Skeletal muscle satellite cell (primary cell): ENCODE measurements around the gene LKAAEAR1.

Source experiments
- H3K27me3 ChIP-seq: 2 replicates; pipeline ENCODE4 v1.7.0; 2013; ENCODE audit warnings: low read length; ENCODE audit not compliant: control insufficient read depth, insufficient read depth
- H3K36me3 ChIP-seq: 2 replicates; pipeline ENCODE4 v1.7.0; 2013; ENCODE audit warnings: mild to moderate bottlenecking, control low read depth, low read length; ENCODE audit not compliant: insufficient read depth
- H3K4me1 ChIP-seq: 2 replicates; pipeline ENCODE4 v1.7.0; 2013; ENCODE audit warnings: low read length; ENCODE audit not compliant: control insufficient read depth, insufficient read depth
- H3K4me2 ChIP-seq: 2 replicates; pipeline ENCODE4 v1.7.0; 2013; ENCODE audit warnings: mild to moderate bottlenecking, low read length
- H3K4me3 ChIP-seq: 2 replicates; pipeline ENCODE4 v1.7.0; 2013; ENCODE audit warnings: low read length
- H3K9ac ChIP-seq: 2 replicates; pipeline ENCODE4 v1.7.0; 2013; ENCODE audit warnings: mild to moderate bottlenecking, low read depth, low read length, moderate library complexity
- H3K9me3 ChIP-seq: replicated peaks from 2 replicates; pipeline ENCODE4 v1.7.0; 2013; ENCODE audit warnings: mild to moderate bottlenecking, control low read depth, low read length

LKAAEAR1 gene

DNA sequence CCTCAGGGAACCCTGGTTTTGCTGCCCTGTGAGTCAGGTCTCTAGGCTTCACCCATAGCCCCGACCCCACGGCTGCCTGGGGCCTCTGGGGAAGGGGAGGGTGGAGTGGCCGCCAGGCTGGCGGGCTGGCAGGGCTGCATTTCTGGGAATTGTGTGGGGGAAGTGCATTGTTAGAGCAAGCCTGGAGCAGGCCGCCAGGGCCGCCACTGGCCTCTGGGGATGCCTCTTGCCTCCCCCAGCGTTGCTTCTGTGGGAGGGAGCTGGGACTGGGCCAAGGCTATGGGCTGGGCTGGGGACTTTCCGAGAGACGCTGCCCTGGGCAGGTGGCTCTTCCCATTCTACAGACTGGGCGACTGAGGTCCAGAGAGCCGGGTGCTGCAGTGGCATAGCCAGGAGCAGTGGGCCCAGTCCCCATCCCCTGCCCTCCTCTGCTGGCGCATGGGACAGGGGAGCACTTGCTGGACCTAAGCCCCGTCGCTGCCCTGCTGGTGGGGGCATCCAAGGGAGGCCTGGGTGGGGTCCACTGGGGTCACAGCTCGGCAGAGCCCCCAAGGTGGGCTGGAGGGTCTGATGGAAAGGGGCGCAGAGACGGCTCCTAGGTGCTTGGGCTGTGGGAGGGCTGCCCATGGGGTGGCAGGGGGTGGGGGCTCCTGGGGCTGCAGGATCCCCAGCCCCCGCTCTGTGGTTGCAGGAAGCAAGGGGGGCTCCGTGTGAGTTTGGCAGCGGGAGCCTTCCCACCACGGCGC, 28.1 kb downstream of the LKAAEAR1 start:
- Histone ChIP-seq H3K27me3 (peaks cover 21% of the 10 kb centered on the region), H3K4me3 (no peak overlapping the region), H3K4me1 (peaks cover 7% of the 10 kb centered on the region), H3K36me3 (no peaks in the 10 kb centered on the region), H3K4me2 (no peak overlapping the region), H3K9me3 (no peaks in the 10 kb centered on the region), H3K9ac (no peak overlapping the region)

DNA sequence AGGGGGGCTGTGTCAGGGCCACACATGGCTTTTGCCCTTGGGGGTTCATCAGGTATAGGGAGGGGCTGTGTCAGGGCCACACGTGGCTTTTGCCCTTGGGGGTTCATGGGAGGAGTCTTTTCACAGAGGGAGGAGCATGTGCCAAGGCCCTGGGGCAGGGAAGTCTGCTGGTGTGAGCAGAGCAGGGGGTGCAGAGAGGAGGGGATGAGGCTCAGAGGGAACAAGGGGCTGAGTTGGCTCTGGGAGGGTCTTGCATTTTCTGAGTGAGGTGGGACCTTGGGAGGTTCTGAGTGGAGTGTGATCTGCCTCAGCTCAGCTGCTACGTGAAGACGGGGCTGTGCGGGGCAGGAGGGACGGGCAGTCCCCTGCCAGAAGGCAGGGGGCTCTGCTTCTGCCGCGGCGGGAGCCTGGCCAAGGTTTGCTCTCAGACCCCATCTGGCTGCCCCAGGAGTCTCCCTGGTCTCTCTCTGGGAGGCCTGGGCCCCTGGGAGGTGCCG, 28.8 kb downstream of the LKAAEAR1 start:
- Histone ChIP-seq H3K9ac (no peak overlapping the region), H3K4me3 (no peak overlapping the region), H3K4me1 (peaks cover 7% of the 10 kb centered on the region), H3K9me3 (no peaks in the 10 kb centered on the region), H3K27me3 (peaks cover 27% of the 10 kb centered on the region), H3K4me2 (no peak overlapping the region), H3K36me3 (no peaks in the 10 kb centered on the region)

DNA sequence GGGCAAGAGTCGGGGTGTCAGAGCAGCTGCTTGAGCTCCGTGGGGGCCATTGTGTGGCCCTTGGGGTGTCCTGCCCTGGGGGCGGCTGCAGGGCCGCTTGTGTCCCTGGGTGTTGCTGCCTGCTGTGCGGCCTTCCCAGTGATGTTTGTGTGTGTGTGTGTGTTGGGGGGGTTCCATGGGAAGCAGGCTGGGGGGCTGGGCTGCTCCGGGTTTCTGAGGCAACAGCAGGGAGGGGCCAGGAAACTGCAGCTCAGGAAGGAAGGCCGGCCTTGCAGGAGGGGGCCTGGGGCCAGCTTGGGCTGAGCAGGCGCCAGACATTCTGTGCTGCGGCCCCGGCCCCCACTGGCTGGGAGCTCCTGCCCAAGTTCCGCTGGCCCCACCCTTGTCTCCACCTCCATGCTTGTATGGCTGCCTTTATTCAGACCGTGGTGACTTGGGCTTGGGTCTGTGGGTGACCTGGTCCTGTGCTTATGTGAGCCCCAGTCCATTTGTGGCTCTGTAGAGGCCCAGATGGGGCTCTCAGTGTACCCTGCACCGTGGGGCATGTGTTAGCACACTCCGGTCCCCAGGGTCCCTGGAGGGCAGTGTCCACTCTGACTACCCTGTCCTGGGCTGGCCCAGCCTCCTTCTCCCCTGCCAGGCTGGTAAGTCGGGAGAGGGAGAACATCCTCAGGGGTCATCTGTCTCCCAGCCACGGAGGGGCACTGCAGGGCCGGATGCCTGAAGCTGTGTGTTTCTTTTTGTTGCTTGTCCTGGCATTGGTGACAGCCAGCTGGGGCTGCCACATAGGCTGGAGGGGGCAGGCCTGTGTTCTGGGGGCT, 30.1 kb downstream of the LKAAEAR1 start:
- no peak overlapping the region for H3K9ac ChIP-seq
- H3K36me3 ChIP-seq = no peaks in the 10 kb centered on the region
- H3K9me3 ChIP-seq = no peaks in the 10 kb centered on the region
- H3K4me2 ChIP-seq = no peak overlapping the region
- peaks cover 35% of the 10 kb centered on the region for H3K27me3 ChIP-seq
- H3K4me3 ChIP-seq = no peak overlapping the region
- H3K4me1 ChIP-seq = peaks cover 7% of the 10 kb centered on the region

DNA sequence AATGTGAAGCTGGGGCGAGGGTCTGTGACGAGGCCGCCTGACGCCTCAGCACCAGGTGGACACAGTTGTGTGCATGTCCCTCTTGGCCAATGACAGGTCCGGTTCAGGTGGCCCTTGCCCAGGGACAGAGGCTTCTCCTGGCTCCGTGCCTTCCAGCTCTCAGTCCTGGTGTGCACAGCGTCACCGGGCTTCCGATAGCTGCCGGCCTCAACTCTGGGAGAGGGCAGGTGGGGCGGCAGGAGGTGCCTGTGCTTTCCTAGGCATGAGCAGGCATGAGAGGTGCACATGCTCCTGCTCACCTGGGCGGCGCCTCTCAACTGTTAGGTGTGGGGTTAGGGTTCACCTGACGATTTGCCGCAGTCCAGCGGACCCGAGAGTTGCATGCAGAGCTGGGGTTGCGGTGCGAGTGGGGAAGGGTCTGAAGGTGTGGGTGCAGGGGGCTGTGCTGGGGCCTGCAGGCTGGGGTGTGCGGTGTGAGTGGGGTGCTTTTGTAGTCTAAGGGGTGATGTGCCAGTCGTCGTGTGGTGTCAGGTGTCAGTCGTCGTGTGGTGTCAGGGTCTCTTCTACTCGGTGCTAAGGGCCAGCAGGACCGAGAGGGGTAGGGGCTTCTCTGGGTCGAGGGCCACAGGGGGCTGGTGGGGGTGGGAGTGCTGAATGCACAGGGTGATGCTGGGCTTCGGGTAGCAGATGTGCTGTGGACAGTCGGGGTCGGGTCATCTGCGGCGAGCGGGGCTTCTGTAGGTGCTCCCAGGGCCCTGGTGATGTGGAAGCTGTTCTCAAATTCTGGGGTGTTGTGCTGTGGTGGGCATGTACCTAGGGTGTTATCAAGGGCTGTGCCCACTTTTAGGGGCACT, 31.0 kb downstream of the LKAAEAR1 start:
- peaks cover 3% of the 10 kb centered on the region for H3K4me1 ChIP-seq
- H3K36me3 ChIP-seq = no peaks in the 10 kb centered on the region
- peaks cover 40% of the 10 kb centered on the region for H3K27me3 ChIP-seq
- no peaks in the 10 kb centered on the region for H3K9me3 ChIP-seq
- no peak overlapping the region for H3K9ac ChIP-seq
- H3K4me2 ChIP-seq = no peak overlapping the region
- no peak overlapping the region for H3K4me3 ChIP-seq

DNA sequence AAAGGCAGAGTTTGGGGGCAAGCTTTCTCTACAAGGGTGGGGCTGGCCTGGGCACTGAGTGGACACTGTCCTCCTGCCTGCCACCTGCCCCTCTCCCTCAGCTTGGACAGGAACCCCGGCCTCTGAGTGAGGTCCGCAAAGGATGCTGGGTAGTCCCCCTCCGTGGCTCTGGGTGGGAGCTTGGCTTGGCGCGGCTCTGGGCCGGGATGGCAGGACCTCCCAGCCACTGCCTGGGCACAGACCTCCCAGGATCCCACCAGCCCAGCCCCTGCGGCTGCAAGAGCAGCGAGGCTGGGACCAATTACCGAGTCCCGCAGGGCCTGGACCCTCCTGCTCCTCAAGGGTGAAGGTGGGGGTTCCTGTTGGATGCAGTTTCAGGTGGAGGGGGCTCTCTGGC, 31.9 kb downstream of the LKAAEAR1 start:
- no peak overlapping the region for H3K4me3 ChIP-seq
- H3K4me2 ChIP-seq = no peak overlapping the region
- H3K9ac ChIP-seq = no peak overlapping the region
- H3K36me3 ChIP-seq = no peaks in the 10 kb centered on the region
- H3K27me3 ChIP-seq = peaks cover 47% of the 10 kb centered on the region
- no peaks in the 10 kb centered on the region for H3K4me1 ChIP-seq
- no peaks in the 10 kb centered on the region for H3K9me3 ChIP-seq

DNA sequence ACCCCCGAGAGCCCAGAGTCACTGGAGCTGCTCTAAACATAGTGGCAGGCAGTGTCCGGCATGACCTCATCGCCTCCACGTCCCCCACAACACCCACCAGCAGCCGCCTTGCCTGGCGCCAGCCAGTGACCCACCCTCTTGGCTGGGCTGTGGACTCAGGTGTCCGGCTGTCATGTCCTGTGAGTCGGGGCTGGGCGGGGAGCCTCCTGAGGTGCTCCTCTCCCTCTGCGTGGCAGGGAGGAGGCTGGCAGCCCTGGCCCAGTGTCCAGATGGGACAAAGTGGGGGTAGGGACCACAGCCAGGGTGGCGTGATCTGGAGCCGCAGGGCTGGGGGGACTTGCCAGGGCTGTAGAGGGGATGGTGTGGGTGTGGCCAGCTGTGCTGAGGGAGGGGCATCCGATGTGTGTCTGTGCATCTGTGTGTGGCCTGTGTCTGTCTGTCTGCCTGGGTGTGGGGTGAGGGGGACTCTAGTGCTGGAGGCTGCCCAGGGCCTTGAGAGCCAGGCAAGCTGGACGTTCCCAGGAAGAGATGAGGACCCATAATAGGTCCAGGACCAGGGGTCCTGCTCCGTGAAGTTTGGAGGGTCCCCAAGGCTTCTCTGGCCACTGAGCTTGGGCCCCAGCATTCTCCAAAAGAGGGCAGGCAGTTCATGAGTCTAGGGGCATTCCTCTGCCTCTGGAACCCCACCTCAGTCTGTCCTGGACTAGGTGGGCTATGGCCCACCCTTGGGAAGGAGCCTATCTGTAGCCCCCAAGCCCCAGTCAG, 32.5 kb downstream of the LKAAEAR1 start:
- no peak overlapping the region for H3K4me3 ChIP-seq
- no peak overlapping the region for H3K4me2 ChIP-seq
- H3K9me3 ChIP-seq = no peaks in the 10 kb centered on the region
- peaks cover 53% of the 10 kb centered on the region for H3K27me3 ChIP-seq
- no peak overlapping the region for H3K9ac ChIP-seq
- no peaks in the 10 kb centered on the region for H3K36me3 ChIP-seq
- no peaks in the 10 kb centered on the region for H3K4me1 ChIP-seq

DNA sequence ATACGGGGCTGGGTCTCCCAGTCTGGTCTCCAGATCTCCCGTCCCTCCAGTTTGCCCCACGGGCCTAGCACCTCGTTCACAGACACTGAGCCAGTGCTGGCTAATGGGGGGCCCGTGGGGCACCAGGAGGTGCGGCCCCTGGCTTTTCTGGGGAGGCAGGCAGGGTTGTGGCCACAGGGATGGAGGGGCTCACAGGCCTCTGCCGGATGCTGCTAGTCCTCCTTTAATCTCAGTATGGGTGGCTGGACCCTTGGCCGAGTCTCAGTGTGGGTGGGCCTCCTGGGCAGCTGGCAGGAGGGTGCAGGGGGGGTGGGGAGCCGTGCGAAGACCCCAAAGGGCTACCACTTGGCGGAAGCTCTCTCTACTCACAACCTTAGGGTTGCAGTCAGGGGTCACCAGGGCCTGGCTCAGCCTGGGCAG, 33.2 kb downstream of the LKAAEAR1 start:
- Histone ChIP-seq H3K4me1 (no peaks in the 10 kb centered on the region), H3K27me3 (peaks cover 57% of the 10 kb centered on the region), H3K9me3 (no peaks in the 10 kb centered on the region)

DNA sequence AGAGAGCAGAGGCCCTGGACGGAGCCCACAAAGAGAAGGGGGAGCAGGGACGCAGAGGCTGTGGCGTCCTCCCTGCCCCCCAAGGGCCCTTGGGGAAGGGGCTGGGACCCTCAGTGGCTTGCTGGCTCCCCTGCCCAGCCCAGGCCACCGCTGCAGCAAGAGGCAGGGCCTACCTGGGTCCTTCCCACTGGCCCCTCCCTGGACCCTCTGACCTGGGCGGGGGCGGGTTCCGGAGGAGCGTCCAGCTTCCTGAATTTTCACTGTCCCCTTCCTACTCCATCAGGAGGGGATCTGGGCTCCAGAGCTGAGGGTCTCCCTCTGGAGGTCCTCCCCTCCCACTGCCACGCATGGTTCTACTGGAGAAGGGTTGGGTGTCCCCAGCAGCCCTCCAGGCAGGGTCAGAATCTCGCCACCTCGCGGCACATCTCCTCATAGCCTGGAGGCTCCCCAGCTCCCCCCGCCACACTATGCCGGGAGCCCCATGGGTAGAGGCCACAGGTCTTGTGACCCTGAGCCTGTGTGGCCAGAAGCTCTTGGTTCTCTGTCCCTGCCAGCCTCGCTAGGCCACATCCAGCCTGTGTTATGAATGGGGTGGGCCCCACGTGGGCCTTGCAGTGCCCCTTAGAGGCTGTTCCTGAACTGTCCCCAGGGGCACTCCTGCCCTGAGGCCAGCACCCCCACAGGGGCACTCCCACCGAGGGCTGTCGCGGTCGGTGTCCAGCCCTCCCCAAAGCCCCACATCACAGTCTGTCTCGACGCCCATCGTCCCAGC, 33.8 kb downstream of the LKAAEAR1 start:
- Histone ChIP-seq H3K4me1 (no peaks in the 10 kb centered on the region), H3K36me3 (no peaks in the 10 kb centered on the region)

More for the DNA sequence above, 33.2 kb downstream of the LKAAEAR1 start:
- no peaks in the 10 kb centered on the region for H3K36me3 ChIP-seq
- no peak overlapping the region for H3K4me2 ChIP-seq
- no peak overlapping the region for H3K9ac ChIP-seq
- no peak overlapping the region for H3K4me3 ChIP-seq

DNA sequence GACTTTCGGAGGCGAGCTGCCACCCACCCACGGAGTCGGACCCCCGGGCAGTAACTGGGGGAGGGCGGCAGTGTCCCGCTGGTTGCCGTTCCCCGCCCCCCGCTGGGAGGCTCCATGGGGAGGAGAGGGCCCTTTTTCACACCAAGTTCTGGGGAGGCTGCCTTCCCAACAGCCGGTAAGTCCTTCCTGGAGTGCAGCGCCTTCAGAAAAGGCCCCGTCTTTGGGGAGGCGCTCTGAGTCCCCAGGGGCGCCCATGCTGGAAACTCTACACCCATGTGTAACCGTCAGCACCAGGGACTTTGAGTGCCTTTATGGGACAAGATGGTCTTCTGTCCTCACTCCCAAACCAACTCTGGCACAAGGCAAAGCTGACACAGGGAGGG, 34.3 kb downstream of the LKAAEAR1 start:
- Histone ChIP-seq H3K27me3 (peaks cover 56% of the 10 kb centered on the region), H3K4me1 (peaks cover 4% of the 10 kb centered on the region), H3K36me3 (no peaks in the 10 kb centered on the region), H3K9me3 (no peaks in the 10 kb centered on the region), H3K4me3 (no peak overlapping the region), H3K4me2 (no peak overlapping the region), H3K9ac (no peak overlapping the region)

More for the DNA sequence above, 33.8 kb downstream of the LKAAEAR1 start:
- Histone ChIP-seq H3K4me2 (no peak overlapping the region), H3K4me3 (no peak overlapping the region), H3K9me3 (no peaks in the 10 kb centered on the region), H3K27me3 (peaks cover 56% of the 10 kb centered on the region), H3K9ac (no peak overlapping the region)
